GM10847 (cell line): ENCODE results near the gene MAP3K8.
A peak's percentile ranks its signal among the peaks of the same experiment; 100 is the strongest.

ENCODE experiments used
- POLR2A ChIP-seq: IDR thresholded peaks from 2 replicates; pipeline ENCODE4 v1.6.1; 2011; ENCODE audit not compliant: insufficient read length; ENCODE audit errors: extremely low read depth

Gene MAP3K8

DNA sequence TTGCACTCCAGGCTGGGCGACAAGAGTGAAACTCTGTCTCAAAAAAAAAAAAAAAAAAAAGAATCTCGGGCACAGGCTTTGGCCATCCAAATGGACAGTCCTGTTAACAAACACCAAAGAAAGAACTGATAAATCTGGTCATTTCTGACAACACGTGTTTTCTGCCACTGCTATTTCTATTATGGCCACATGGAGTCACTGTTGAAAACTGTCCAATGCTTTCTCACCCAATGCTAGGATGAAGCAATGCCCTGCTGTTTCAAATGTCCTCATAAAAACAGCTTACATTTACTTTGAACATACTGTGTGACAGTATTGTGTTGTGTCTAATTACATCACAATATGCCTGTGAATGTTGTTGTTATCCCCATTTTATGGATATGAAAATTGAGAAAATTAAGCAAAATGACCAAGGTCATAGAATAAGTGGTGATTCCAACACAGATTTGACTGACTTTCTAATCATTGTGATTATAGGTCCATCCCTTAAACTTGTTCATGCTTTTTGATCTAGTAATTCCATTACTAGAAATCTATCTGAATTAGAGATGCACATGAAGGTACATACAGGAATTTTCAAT lies 19.9 kb upstream of the MAP3K8 start:
- no peak for TF ChIP-seq POLR2A

DNA sequence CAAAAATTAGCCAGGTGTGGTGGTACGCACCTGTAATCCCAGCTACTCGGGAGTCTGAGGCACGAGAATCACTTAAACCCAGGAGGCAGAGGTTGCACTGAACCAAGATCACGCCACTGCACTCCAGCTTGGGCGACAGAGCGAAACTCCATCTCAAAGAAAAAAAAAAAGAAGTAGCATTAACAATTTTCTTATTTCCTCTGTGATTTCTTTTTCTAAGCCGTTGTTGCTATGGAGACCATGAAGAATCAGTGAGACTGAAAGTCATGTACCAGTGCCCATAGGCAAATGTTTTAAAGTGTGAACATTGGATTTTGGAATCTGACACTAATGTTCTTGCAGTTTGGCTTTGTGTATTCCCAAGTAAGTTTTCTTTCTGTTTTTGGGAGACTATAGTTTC lies 18.4 kb upstream of the MAP3K8 start:
- TF ChIP-seq POLR2A = no peak

DNA sequence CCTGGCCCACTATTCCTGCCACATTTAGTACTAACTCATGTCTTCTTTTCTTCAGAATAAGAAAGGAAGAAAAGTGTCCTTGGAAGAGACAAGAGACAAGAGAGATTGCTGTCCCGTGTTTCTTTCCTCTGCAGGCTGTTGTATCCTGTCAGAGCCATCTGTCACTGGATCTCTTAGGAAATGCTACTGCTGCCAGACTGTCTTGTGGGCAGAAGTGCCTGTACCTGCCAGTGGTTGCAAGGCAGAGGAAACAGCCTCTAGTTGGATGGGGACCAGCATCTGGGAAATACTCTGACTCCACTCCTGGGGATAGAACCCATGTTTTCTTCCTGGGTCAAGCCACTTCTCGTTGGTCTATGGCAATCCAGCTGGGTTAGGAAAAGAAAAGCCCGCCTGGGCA lies 16.7 kb upstream of the MAP3K8 start:
- TF ChIP-seq POLR2A = no peak

DNA sequence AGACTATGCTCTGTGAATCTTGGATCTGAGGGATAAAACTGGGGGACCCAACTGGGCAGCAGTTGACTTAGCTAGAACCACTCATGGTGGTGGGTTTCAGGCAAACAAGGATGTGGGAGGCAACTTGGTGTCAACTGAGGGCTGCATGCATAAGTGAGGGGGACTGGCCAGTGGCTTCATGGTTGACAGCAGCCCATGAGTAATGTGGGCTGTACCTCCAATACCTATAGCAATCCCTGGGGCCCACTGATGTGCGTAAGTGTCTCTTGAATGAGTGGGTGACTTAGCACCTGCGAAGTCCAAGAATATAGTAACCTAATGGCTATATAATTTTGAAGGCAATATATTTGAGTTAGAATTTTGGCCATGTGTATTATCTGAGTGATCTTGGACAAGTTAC lies 13.7 kb upstream of the MAP3K8 start:
- TF ChIP-seq POLR2A = no peak

DNA sequence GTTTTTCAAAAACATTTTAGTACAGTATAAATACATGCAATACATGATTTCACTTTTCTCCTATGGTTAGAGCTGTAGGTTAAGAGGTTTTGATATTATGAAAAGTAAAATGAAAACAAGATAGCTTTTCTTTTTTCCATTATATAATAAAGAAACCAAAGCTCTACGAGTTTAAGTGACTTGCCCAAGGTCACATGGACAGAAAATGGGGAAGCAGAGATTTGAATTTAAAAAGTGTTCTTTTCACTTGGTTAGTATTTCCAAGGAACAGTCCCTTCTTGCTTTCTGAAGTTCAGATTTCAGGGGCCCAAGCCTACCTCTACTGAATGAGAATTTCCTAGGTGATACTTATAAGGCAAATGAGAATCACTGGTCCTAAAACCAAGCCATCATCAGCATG lies 13.2 kb upstream of the MAP3K8 start:
- TF ChIP-seq POLR2A = no peak

DNA sequence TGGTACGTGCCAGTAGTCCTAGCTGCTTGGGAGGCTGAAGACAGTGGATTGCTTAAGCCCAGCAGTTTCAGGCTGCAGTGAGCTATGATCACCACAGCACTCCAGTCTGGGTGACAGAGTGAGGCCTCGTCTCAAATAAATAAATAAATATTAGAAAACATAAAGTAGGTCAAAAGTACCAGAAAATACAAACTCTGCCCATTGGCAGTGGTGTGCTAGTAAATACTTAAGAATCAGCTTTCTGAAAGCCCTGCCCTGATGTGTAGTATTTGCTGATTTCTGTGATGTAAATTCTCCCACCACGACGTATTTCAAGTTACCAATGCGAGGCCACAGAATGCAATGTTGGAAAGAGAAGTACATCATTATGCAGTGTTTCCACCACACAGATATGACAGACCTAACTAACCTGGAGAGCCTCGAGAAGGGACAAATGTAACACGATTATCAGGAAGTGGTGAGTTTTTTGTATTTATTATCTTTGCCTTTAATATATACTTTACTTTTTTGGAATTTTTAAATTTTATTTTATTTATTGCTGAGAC lies 11.8 kb upstream of the MAP3K8 start:
- no peak for TF ChIP-seq POLR2A

DNA sequence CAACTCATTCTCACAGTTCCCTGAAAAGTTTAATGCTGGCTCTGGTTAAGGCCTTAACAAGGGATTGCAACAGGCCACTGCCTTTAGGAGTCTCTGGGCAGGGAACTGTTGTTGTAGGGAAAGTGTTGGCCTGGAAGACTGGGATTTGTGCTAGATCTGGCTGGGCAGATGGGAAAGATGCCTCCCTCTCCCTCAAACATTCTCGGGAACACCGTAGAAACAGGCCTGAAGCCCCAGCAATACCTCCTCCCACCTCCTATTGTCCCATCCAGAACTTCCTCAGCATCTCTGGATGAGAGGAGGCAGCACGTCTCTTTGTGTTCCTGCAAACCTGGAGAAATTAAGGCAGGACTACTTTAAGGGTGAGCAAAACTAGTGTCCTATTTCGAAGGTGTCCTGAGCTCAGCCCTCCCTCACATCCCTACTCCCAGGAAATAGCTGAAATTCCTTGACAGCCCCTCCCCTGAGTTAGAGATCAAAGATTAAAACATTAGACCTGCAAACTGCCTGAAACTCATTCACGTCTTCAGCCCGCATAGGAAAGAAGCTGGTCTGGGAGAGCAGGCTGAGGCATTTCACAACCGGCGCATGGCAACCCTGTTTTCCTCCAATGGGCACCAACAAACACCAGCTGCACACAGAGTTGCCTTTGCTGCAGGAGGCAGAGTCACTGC lies 10.9 kb upstream of the MAP3K8 start:
- TF ChIP-seq POLR2A = no peak

DNA sequence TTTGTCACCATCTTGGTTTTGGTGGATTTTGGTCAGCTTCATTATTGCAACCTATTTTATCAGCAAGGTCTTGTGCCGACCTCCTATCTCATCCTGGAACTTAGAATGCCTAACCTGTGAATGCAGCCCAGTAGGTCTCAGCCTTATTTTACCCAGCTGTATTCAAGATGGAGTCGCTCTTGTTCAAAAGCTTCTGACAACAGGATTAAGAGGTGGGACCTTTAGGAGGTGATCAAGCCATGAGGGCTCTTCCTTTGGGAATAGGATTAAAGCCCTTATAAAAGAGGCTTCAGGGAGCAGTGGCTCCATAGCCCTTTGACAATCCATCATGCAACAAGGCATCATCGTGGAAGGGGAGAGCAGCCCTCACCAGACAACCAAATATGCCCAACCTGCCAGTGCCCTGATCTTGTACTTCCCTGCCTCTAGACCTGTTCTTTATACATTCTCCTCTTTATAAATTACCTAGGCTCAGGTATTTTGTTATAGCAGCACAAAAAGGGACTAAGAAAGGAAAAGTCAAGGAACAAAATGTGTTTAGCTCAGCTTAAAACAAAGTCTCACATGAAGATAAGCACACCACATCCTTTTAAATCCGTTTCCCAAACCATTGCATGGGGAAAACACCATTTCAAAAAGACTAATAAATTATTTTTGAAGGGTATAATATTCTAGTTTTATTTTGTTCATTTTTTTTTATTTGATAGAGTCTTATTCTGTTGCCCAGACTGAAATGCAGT lies 8.5 kb upstream of the MAP3K8 start:
- TF ChIP-seq POLR2A = no peak

DNA sequence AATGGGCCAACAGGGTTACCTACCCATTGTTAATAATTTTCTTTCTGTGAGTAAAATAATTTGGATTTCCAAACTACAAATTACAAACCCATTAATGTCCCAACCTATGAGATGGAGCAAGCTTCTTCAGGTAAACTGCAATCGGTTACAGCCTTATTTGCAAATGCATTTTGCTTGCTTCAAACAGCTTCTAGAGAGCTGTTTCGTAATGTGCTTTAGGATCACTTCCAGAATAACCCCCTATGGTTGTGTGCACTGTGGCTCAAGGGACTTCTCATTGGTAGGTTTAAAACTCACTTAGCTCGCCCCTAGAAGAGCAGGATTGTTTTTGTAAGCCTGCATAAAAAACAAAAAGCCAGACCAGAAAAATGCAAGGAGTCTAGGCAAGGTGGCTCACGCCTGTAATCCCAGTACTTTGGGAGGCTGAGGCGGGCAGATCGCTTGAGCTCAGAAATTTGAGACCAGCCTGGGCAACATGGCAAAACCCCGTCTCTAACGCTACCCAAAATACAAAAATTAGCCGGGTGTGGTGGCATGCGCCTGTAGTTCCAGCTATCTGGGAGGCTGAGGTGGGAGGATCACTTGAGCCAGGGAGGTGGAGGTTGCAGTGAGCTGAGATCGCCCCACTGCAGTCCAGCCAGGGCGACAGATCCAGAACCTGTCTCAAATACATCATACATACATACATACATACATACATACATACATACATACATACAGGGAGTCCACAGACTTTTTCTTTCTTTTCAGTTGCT lies 3.3 kb upstream of the MAP3K8 start:
- no peak for TF ChIP-seq POLR2A

DNA sequence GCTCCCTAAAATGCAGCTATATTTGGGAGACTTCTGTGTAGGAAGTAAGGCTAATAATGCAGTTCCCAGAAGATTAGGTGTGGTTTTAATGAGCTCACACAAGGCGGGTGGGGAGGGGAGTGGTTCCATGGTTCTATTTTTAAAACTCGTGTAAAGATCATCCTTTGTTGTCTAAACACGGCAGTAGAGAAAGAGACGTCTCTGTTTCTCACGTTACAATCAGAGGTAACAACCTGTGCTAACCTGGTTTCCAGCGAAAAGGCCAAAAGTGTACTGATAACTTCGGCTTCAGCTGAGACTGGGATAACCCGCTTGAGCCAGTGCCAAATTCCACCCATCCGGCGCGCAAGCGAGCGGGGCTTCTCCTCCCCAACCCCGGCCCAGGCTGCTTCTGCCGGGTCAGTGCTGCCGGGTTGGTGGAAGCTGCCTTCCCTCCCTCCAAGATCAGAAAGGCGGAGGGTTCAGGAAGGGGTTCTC lies 2.5 kb upstream of the MAP3K8 start:
- TF ChIP-seq POLR2A = no peak

DNA sequence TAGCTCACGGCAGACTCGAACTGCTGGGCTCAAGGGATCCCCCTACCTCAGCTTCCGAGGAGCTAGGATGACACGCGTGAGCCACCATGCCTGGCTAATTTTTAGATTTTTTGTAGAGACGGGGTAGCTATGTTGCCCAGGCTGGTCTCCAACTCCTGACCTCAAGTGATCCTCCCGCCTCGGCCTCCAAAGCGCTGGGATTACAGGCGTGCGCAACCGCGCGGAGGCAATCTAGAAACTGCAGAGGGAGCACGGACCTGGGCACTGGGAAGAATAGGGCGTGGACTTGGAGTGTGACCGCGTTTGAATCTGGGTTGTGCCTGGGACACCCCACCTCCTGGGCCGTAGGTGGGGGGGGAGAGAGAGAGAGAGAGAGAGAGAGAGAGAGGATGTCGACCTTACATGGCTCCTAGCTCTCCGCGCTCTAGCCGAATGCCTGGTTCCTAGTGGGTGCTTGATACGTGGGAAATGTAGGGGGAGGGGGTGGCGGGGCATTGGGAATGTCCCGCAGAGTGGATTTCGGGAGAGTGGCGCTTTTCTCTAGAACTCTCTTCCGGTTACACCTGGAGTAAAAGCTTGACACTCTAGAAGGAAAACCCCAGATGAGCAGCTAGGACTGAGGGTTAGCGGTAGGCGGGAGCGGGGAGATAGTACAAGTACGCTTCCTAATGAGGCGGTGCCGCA lies 1.2 kb upstream of the MAP3K8 start:
- TF ChIP-seq POLR2A = no peak

DNA sequence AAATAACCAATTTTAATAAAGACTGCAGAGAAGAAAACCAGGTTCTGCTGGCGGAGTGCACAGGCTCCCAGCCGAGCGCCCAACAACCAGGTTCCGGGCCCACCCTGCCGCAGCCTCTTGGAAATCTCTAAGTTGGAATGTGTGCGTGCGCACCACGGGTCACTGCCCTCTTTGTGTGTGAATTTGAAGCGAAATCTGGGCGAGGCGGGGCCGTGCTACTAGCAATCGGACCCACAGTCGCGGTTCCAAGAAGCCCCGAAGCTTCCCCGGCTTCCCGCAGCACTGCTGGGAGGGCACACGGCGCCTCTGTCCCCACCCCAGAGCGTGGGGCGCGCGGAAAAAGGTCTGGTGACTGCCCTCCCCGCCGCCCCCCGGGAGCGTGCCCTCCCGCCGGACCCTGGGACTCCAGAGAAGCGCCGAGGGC lies 666 bp upstream of the MAP3K8 start:
- no peak for TF ChIP-seq POLR2A

DNA sequence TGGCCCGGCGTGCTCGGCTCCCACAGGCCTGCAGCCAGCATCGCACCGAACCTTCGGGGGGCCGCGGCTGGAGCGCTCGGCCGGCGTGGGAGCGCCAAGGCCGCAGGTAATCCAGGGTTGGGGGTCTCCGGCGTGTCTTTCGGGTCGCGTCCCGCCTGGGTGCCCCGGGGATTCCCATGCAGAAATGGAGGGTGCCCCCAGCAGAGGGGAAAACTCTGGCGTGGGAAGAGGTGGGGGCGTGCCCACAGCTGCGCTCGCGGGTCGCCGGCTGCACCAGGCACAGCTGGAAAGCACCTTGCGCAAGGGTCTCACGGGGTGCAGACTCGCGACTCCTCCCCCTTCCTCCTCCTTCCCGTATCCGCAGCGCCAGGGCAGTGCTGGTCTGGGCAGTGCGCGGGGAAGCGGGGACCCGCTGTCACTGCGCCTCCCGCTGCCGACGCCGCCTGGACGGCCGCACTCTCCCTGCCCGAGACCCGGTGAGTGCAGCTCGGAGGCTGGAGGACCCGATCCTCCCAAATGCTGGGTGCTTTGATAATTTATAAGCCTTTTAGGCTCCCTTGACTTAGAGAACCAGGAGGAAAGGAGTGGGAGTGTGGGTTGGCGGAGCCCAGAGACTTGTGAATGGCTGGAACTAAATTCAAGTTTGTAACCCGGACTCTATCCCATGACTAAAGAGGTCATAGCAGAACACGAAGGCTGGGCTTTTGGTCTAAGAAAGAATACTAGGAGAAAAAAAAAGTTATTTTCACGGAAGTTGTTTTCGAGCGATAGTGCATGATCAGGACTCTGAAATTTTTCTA lies 489 bp downstream of the MAP3K8 start:
- peak; percentile 89 for TF ChIP-seq POLR2A

DNA sequence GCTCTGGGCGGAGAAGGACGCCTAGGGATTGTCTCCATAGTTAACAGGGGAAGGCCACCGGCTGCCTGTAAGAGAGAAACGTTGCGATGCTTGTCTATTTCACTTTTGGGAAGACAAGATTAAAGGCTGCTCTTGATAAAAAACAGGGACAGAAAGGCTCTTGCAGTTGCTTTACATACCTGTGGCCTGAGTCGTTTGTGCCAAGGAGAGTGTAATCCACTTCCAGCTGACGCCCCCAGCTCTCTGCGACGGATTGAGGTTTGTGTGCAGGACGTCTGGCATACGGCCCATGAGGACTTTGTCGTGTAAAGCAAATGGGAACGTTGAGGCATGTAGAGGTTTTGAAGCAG lies 1.1 kb downstream of the MAP3K8 start:
- no peak for TF ChIP-seq POLR2A
